HL-60 (cell line): ENCODE results near the gene IFNL1.

Experiments
- CTCF ChIP-seq: IDR thresholded peaks from one replicate; pipeline ENCODE4 v1.5.1; 2011; ENCODE audit warnings: low read length, control low read depth, inconsistent platforms; ENCODE audit not compliant: insufficient read depth
- GABPA ChIP-seq: IDR thresholded peaks from 2 replicates; pipeline ENCODE4 v1.6.1; 2012; ENCODE audit warnings: low read depth
- POLR2AphosphoS5 ChIP-seq: IDR thresholded peaks from 2 replicates; pipeline ENCODE4 v1.6.1; 2012; ENCODE audit warnings: low read depth
- SPI1 ChIP-seq: IDR thresholded peaks from 2 replicates; pipeline ENCODE4 v1.6.1; 2012; ENCODE audit warnings: low read depth, mild to moderate bottlenecking, borderline replicate concordance
- TF ChIP-seq, protein P1 (sequence below): IDR thresholded peaks from 2 replicates; pipeline ENCODE4 v1.6.1; 2012; ENCODE audit warnings: low read depth; ENCODE audit not compliant: insufficient replicate concordance

- TF ChIP-seq CTCF (no peak), SPI1 (no peak), POLR2AphosphoS5 (no peak), GABPA (no peak)
- TF ChIP-seq, protein P1, sequence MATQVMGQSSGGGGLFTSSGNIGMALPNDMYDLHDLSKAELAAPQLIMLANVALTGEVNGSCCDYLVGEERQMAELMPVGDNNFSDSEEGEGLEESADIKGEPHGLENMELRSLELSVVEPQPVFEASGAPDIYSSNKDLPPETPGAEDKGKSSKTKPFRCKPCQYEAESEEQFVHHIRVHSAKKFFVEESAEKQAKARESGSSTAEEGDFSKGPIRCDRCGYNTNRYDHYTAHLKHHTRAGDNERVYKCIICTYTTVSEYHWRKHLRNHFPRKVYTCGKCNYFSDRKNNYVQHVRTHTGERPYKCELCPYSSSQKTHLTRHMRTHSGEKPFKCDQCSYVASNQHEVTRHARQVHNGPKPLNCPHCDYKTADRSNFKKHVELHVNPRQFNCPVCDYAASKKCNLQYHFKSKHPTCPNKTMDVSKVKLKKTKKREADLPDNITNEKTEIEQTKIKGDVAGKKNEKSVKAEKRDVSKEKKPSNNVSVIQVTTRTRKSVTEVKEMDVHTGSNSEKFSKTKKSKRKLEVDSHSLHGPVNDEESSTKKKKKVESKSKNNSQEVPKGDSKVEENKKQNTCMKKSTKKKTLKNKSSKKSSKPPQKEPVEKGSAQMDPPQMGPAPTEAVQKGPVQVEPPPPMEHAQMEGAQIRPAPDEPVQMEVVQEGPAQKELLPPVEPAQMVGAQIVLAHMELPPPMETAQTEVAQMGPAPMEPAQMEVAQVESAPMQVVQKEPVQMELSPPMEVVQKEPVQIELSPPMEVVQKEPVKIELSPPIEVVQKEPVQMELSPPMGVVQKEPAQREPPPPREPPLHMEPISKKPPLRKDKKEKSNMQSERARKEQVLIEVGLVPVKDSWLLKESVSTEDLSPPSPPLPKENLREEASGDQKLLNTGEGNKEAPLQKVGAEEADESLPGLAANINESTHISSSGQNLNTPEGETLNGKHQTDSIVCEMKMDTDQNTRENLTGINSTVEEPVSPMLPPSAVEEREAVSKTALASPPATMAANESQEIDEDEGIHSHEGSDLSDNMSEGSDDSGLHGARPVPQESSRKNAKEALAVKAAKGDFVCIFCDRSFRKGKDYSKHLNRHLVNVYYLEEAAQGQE, result no peak
Observed at GRCh38 chr19:39263912-39264305, 32.3 kb upstream of the IFNL1 start.
